Mesothelial cell of epicardium (in vitro differentiated cells): Measurements from ENCODE around the gene C3. TPM values are rescaled to one million over a fixed set of nuclear protein-coding genes. Genes with fewer than 3 reads are reported as not detected.
"Not testable (repeated sequence)": the region's sequence is repeated elsewhere in the genome, so short reads cannot be mapped to it uniquely, and the experiment has no call there.

Experiments used
- DNase-seq, 2 experiments: peaks; one replicate each; pipeline ENCODE4 v3.0.0; 2021; ENCODE audit warnings: low spot score in 2 of 2; ENCODE audit not compliant: unreplicated experiment in 2 of 2
- H3K27ac Mint-ChIP-seq: 2 replicates; pipeline ENCODE4 v1.8.0; 2021; ENCODE audit warnings: mixed read lengths
- H3K27me3 Mint-ChIP-seq: 2 replicates; pipeline ENCODE4 v1.8.0; 2021; ENCODE audit warnings: low read depth, mixed read lengths
- H3K36me3 Mint-ChIP-seq: 2 replicates; pipeline ENCODE4 v1.8.0; 2021; ENCODE audit warnings: mixed read lengths
- H3K4me1 Mint-ChIP-seq: 2 replicates; pipeline ENCODE4 v1.8.0; 2021; ENCODE audit warnings: mixed read lengths
- H3K4me3 Mint-ChIP-seq: 2 replicates; pipeline ENCODE4 v1.8.0; 2021; ENCODE audit warnings: mild to moderate bottlenecking, moderate library complexity, mixed read lengths
- H3K9me3 Mint-ChIP-seq: 2 replicates; pipeline ENCODE4 v1.8.0; 2021; ENCODE audit warnings: mixed read lengths
- CTCF ChIP-seq: fragments of 200-600 bp; sonication (generic); IDR thresholded peaks from one replicate; pipeline ENCODE4 v1.5.0; 2021; ENCODE audit warnings: antibody characterized with exemption; ENCODE audit not compliant: unreplicated experiment
- total RNA-seq: library from RNA; stranded (reverse); gene quantifications from 3 replicates; pipeline ENCODE4 v1.2.1, GENCODE V29; 2021

The C3 gene
- total RNA-seq, 1 donor from 2014 or later = 24.5 TPM

GRCh38 chr19:6662702-6663101 lies 57.7 kb downstream of the C3 start:
- no peak for TF ChIP-seq CTCF
- Mint-ChIP-seq H3K4me1 (peaks cover 6% of the 10 kb centered on the region), H3K4me3 (no peak overlapping the region)

GRCh38 chr19:6661509-6662244 lies 58.8 kb downstream of the C3 start:
- H3K9me3 Mint-ChIP-seq, H3K36me3 Mint-ChIP-seq, H3K27me3 Mint-ChIP-seq, DNase-seq, H3K4me3 Mint-ChIP-seq, H3K27ac Mint-ChIP-seq, H3K4me1 Mint-ChIP-seq: not testable (repeated sequence)

More at GRCh38 chr19:6662702-6663101, 57.7 kb downstream of the C3 start:
- H3K27ac Mint-ChIP-seq = no peak overlapping the region
- no peak for DNase-seq
- peaks cover 9% of the 10 kb centered on the region for H3K27me3 Mint-ChIP-seq
- H3K36me3 Mint-ChIP-seq = no peaks in the 10 kb centered on the region
- H3K9me3 Mint-ChIP-seq = no peaks in the 10 kb centered on the region

GRCh38 chr19:6660930-6661329 lies 59.5 kb downstream of the C3 start:
- no peak for DNase-seq
- Mint-ChIP-seq H3K4me3 (no peak overlapping the region), H3K27ac (no peak overlapping the region), H3K9me3 (peaks cover 3% of the 10 kb centered on the region), H3K27me3 (peaks cover 9% of the 10 kb centered on the region), H3K36me3 (no peaks in the 10 kb centered on the region), H3K4me1 (peaks cover 6% of the 10 kb centered on the region)
- no peak for TF ChIP-seq CTCF

GRCh38 chr19:6656390-6656789 lies 64.1 kb downstream of the C3 start:
- not testable (repeated sequence) for H3K27ac Mint-ChIP-seq, H3K36me3 Mint-ChIP-seq, H3K4me3 Mint-ChIP-seq, H3K9me3 Mint-ChIP-seq, H3K4me1 Mint-ChIP-seq, DNase-seq
- H3K27me3 Mint-ChIP-seq = peaks cover 11% of the 10 kb centered on the region

- Mint-ChIP-seq H3K4me3 (no peak overlapping the region), H3K27me3 (peaks cover 6% of the 10 kb centered on the region), H3K4me1 (no peaks in the 10 kb centered on the region), H3K36me3 (no peaks in the 10 kb centered on the region), H3K9me3 (peaks cover 11% of the 10 kb centered on the region), H3K27ac (no peak overlapping the region)
- TF ChIP-seq CTCF = no peak
- DNase-seq = no peak
These were observed 65.8 kb downstream of the C3 start for GRCh38 chr19:6654347-6655310.

GRCh38 chr19:6652805-6653094 lies 67.7 kb downstream of the C3 start:
- no peaks in the 10 kb centered on the region for H3K36me3 Mint-ChIP-seq
- H3K9me3 Mint-ChIP-seq = peaks cover 22% of the 10 kb centered on the region
- H3K27ac Mint-ChIP-seq = no peak overlapping the region
- H3K4me1 Mint-ChIP-seq = no peaks in the 10 kb centered on the region
- no peak overlapping the region for H3K4me3 Mint-ChIP-seq
- peaks cover 2% of the 10 kb centered on the region for H3K27me3 Mint-ChIP-seq
- no peak for TF ChIP-seq CTCF
- DNase-seq = no peak
